IPS-NIHi7 (cell line): ENCODE data around the gene TCF20.

Experiments used
- DNase-seq: peaks from one replicate; pipeline ENCODE4 v3.0.0; 2012; ENCODE audit warnings: mixed read lengths; ENCODE audit errors: extremely low spot score

TCF20 gene

GRCh38 chr22:42258126-42258525, 12.3 kb downstream of the TCF20 start:
- no peak for DNase-seq

DNA sequence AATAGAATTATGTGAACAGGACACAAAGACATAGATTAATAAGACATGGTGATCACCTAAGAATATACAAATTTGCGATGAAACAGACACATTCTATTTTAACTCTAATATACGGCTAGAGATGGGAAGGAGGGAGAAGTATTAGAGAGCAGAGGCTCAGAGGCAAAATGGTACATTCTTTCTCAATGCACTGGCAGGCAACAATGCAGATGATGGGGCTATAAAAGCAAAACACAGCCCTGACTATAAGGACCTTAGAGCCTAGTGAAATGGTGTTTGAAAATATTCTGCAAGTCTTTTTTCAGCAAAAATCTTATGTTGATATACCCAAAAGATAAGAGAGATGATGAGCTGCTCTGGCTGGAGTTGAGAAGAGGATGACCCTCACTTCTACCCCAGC, 13.1 kb downstream of the TCF20 start:
- no peak for DNase-seq

DNA sequence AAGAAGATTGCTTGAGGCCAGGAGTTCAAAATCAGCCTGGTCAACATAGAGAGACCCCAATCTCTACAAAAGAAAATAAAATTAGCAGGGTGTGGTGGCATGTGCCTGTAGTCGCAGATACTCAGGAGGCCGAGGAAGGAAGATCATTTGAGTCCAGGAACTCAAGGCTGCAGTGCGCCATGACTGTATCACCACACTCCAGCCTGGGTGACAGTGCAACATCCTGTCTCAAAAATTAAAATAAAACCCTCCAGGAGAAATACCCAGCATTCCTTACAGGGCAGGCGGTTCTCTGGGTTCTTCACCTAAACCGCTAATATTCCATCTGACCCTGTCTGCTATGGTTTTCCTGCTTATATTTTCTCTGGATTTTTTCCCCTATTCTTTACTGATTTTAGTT, 13.5 kb downstream of the TCF20 start:
- no peak for DNase-seq

- no peak for DNase-seq
Measured at GRCh38 chr22:42256220-42256619, 14.2 kb downstream of the TCF20 start.

DNA sequence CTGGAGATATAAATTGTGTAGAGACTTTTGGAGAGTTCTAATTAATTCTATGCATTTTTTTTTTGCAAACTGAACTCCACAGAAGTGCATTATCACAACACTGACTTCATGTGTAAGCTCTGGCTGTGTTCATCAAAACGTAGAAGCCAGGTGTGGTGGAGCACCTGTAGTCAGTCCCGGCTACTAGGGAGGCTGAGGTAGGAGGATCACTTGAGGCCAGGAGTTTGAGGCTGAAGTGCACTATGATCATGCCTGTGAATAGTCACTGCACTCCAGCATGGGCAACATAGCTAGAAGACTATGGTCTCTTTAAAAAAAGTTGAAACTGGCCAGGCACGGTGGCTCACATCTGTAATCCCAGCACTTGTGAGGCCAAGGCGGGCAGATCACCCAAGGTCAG, 20.6 kb downstream of the TCF20 start:
- DNase-seq, result no peak

DNA sequence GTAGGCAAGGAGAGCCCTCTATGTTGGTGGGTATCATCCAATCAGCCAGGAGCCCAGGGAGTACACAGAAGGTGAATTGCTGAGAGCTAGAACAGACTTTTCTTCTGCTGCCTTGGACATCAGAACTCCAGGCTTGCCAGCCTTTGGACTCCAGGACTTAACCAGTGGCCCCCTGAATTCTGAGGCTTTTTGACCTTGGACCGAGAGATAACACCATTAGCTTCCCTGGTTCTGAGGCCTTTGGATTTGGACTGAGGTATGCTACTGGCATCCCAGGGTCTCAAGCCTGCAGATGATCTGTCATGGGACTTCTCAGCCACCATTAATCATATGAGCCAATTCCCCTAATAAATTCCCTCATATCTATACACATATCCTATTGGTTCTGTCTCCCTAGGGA, 21.5 kb downstream of the TCF20 start:
- DNase-seq, result no peak

DNA sequence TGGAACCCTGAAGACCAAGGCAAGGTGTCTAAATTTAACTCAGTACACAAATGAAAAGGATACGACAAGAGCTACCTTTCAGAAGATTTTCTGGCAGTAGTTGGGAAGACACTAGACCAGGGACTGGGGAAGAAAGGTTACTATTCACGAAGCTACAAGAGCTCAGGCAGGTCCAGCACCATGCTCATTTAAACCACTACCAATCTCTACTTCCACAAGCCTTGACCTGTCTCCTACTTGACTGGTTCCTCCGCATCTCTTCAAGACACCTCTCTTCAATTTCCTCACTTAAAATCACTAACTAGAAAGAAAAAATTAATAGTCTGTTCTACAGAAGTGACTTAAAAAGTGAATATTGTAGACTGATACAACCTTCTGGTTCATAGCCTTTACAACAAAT, 22.9 kb downstream of the TCF20 start:
- no peak for DNase-seq

GRCh38 chr22:42243802-42244060, 26.7 kb downstream of the TCF20 start:
- no peak for DNase-seq

- no peak for DNase-seq
Measured at GRCh38 chr22:42236848-42237247, 33.6 kb downstream of the TCF20 start.

- DNase-seq, result no peak
Measured at GRCh38 chr22:42236268-42236667, 34.2 kb downstream of the TCF20 start.

- DNase-seq, result no peak
Measured at GRCh38 chr22:42233879-42234278, 36.6 kb downstream of the TCF20 start.

- no peak for DNase-seq
Measured at GRCh38 chr22:42231929-42232328, 38.5 kb downstream of the TCF20 start.

GRCh38 chr22:42229455-42230149, 40.9 kb downstream of the TCF20 start:
- no peak for DNase-seq

- DNase-seq, result no peak
Measured at GRCh38 chr22:42228483-42228882, 42.0 kb downstream of the TCF20 start.

- DNase-seq, result no peak
Measured at GRCh38 chr22:42227435-42227834, 43.0 kb downstream of the TCF20 start.

GRCh38 chr22:42225841-42226240, 44.6 kb downstream of the TCF20 start:
- no peak for DNase-seq

GRCh38 chr22:42222140-42222539, 48.3 kb downstream of the TCF20 start:
- DNase-seq, result no peak
